Fibroblast of pulmonary artery (primary cell): Measurements from ENCODE around the gene TNPO1.
A peak's percentile ranks its signal among the peaks of the same experiment; 100 is the strongest.

Source experiments
- DNase-seq: peaks from one replicate; pipeline ENCODE4 v3.0.0-alpha.2; 2010; ENCODE audit warnings: low read depth
- H3K4me3 ChIP-seq: replicated peaks from 2 replicates; pipeline ENCODE4 v1.5.1; 2011; ENCODE audit warnings: low read depth, mild to moderate bottlenecking, control low read depth, low read length, moderate library complexity
- CTCF ChIP-seq: IDR thresholded peaks from 2 replicates; pipeline ENCODE4 v1.5.1; 2011; ENCODE audit warnings: mild to moderate bottlenecking, control low read depth, low read length, inconsistent platforms; ENCODE audit errors: missing control alignments

The TNPO1 gene

GRCh38 chr5:72847989-72848473 is 31.6 kb downstream of the TNPO1 start:
- peak; percentile 93 for DNase-seq

GRCh38 chr5:72848474-72849428 is 32.3 kb downstream of the TNPO1 start:
- no peak for TF ChIP-seq CTCF
- peak; percentile 46 for DNase-seq
- peak overlapping the region; percentile 80 for H3K4me3 ChIP-seq

More at GRCh38 chr5:72847989-72848473, 31.6 kb downstream of the TNPO1 start:
- TF ChIP-seq CTCF = no peak
- peak overlapping the region; percentile 80 for H3K4me3 ChIP-seq

- H3K4me3 ChIP-seq = peak overlapping the region; percentile 80
- TF ChIP-seq CTCF = no peak
- no peak for DNase-seq
Observed at GRCh38 chr5:72849546-72849945, 33.1 kb downstream of the TNPO1 start.

GRCh38 chr5:72850113-72850512 is 33.7 kb downstream of the TNPO1 start:
- H3K4me3 ChIP-seq = peak overlapping the region; percentile 80
- DNase-seq = no peak
- no peak for TF ChIP-seq CTCF

- no peak for DNase-seq
- peak overlapping the region; percentile 6 for H3K4me3 ChIP-seq
- TF ChIP-seq CTCF = no peak
Observed at GRCh38 chr5:72852356-72852755, 35.9 kb downstream of the TNPO1 start.

- DNase-seq = no peak
- H3K4me3 ChIP-seq = no peak overlapping the region
- TF ChIP-seq CTCF = no peak
Observed at GRCh38 chr5:72854419-72854818, 38.0 kb downstream of the TNPO1 start.
